ENCODE results near the gene JMJD8.

DNA sequence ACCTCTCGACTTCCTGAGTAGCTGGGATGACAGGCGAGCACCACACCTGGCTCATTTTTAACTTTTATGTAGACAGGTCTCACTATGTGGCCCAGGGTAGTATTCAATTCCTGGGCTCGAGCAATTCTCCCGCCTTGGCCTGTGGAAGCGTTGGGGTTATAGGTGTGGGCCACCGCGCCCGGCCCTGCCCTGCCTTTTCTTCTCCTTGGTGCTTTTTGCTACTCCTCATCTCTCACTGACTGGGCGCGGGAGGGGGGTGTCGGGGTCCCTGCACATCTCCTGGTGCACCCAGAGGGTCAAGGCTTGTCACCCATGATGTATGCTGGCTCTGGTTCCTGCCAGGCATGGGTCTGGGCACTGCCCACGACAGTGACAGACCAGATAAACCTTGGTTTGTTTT is 39.6 kb downstream of the JMJD8 start:
- TF ChIP-seq CTCF (IDR thresholded peaks at IDR 0.05): no peak
- TF ChIP-seq ZFX (IDR thresholded peaks at IDR 0.05; ENCODE audit: borderline replicate concordance): no peak
